ENCODE results near the gene KLK15.
A peak's percentile ranks its signal among the peaks of the same experiment; 100 is the strongest.

The KLK15 gene

GRCh38 chr19:50833117-50833801 is at the start of gene KLK15:
TSS of gene KLK15 (minus strand) at chr19:50833574. CDS start at chr19:50831492, 2,082 bp downstream.
- DNase-seq (ENCODE audit: low spot score): no peak

GRCh38 chr19:50882188-50882587 is 48.8 kb upstream of the KLK15 start:
- DNase-seq (ENCODE audit: low spot score): no peak

- DNase-seq (ENCODE audit: low spot score): no peak
These were observed 46.9 kb upstream of the KLK15 start for GRCh38 chr19:50880241-50880640.

- DNase-seq (ENCODE audit: low spot score): no peak
These were observed 45.5 kb upstream of the KLK15 start for GRCh38 chr19:50878851-50879250.

GRCh38 chr19:50877338-50877737 is 44.0 kb upstream of the KLK15 start:
- no peak for DNase-seq (ENCODE audit: low spot score)

GRCh38 chr19:50876456-50876855 is 43.1 kb upstream of the KLK15 start:
- no peak for DNase-seq (ENCODE audit: low spot score)

- DNase-seq (ENCODE audit: low spot score): no peak
These were observed 42.5 kb upstream of the KLK15 start for GRCh38 chr19:50875795-50876422.

- DNase-seq (ENCODE audit: low spot score): no peak
These were observed 40.8 kb upstream of the KLK15 start for GRCh38 chr19:50874211-50874610.

GRCh38 chr19:50873056-50873455 is 39.7 kb upstream of the KLK15 start, which contains the start of gene KLK2:
TSS of gene KLK2 (plus strand) at chr19:50873439. CDS start at chr19:50873474, 35 bp downstream.
- DNase-seq (ENCODE audit: low spot score): no peak

GRCh38 chr19:50870417-50871089 is 37.2 kb upstream of the KLK15 start:
- no peak for DNase-seq (ENCODE audit: low spot score)

- DNase-seq (ENCODE audit: low spot score): no peak
These were observed 36.1 kb upstream of the KLK15 start for GRCh38 chr19:50869479-50869878.

- no peak for DNase-seq (ENCODE audit: low spot score)
These were observed 28.3 kb upstream of the KLK15 start for GRCh38 chr19:50861496-50862286.

- no peak for DNase-seq (ENCODE audit: low spot score)
These were observed 27.6 kb upstream of the KLK15 start for GRCh38 chr19:50861010-50861409.

- DNase-seq (ENCODE audit: low spot score): no peak
These were observed 26.5 kb upstream of the KLK15 start for GRCh38 chr19:50859849-50860248.

- peak; percentile 48 for DNase-seq (ENCODE audit: low spot score)
These were observed 25.5 kb upstream of the KLK15 start for GRCh38 chr19:50858886-50859285.

- no peak for DNase-seq (ENCODE audit: low spot score)
These were observed 24.0 kb upstream of the KLK15 start for GRCh38 chr19:50857366-50857765.

- no peak for DNase-seq (ENCODE audit: low spot score)
These were observed 21.4 kb upstream of the KLK15 start, which contains the start of gene KLK3 for GRCh38 chr19:50854636-50855410. TSS of gene KLK3 (plus strand) at chr19:50854915. CDS start at chr19:50854956, 41 bp downstream.

GRCh38 chr19:50851620-50852019 is 18.2 kb upstream of the KLK15 start:
- no peak for DNase-seq (ENCODE audit: low spot score)

- DNase-seq (ENCODE audit: low spot score): no peak
These were observed 17.4 kb upstream of the KLK15 start for GRCh38 chr19:50850738-50851137.

GRCh38 chr19:50844296-50844935 is 11.0 kb upstream of the KLK15 start:
- no peak for DNase-seq (ENCODE audit: low spot score)

- DNase-seq (ENCODE audit: low spot score): no peak
These were observed 10.4 kb upstream of the KLK15 start for GRCh38 chr19:50843701-50844221.
